GM23248 (cell line): Measurements from ENCODE around the gene TAF1C.

Source experiments
- EZH2 ChIP-seq: fragments of 200-600 bp; sonication (generic); IDR thresholded peaks from 2 replicates; pipeline ENCODE4 v1.6.1; 2018; ENCODE audit warnings: antibody characterized with exemption, mild to moderate bottlenecking; ENCODE audit not compliant: insufficient read depth, poor library complexity, severe bottlenecking
- EZH2phosphoT487 ChIP-seq: fragments of 200-600 bp; sonication (generic); IDR thresholded peaks from 2 replicates; pipeline ENCODE4 v1.6.1; 2018; ENCODE audit warnings: antibody characterized with exemption, moderate library complexity, mild to moderate bottlenecking, low read depth; ENCODE audit not compliant: insufficient read depth

- TF ChIP-seq EZH2 (no peak), EZH2phosphoT487 (no peak)
Measured at GRCh38 chr16:84175350-84176081, 11.3 kb downstream of the TAF1C start.
